Testis (tissue), 3 donors: ENCODE data around the gene HMGA1. TPM values are rescaled to one million over a fixed set of nuclear protein-coding genes. Genes with fewer than 3 reads are reported as not detected.

Experiments used
- DNase-seq: peaks from one replicate; pipeline ENCODE4 v3.0.0-alpha.2; 2019
- H3K27ac ChIP-seq, 2 donors: fragments of 200-600 bp; sonication (generic); one replicate each; pipeline ENCODE4 v1.5.1; 2019
- H3K27me3 ChIP-seq: fragments of 200-600 bp; sonication (generic); one replicate; pipeline ENCODE4 v1.5.1; 2019
- H3K36me3 ChIP-seq: fragments of 200-600 bp; sonication (generic); one replicate; pipeline ENCODE4 v1.5.1; 2017; ENCODE audit warnings: low read depth; ENCODE audit errors: missing control alignments
- H3K4me1 ChIP-seq: fragments of 200-600 bp; sonication (generic); one replicate; pipeline ENCODE4 v1.5.1; 2019
- H3K4me3 ChIP-seq, 2 donors: fragments of 200-600 bp; sonication (generic); one replicate each; pipeline ENCODE4 v1.5.1; 2017 to 2019
- H3K9me3 ChIP-seq: fragments of 200-600 bp; sonication (generic); one replicate; pipeline ENCODE4 v1.5.1; 2017
- POLR2A ChIP-seq: fragments of 450-650 bp; IDR thresholded peaks from one replicate; pipeline ENCODE4 v1.6.1; 2017; ENCODE audit warnings: antibody characterized with exemption, mild to moderate bottlenecking, moderate library complexity
- WGBS, 2 donors: methylation state at CpG; one replicate each; pipeline ENCODE4 v1.1.5; 2018; 5-methylcytosine and 5-hydroxymethylcytosine counted together
- intact Hi-C: fragments of 100-400 bp; cut with DNase I; formaldehyde crosslinking; loops from one replicate; pipeline ENCODE4 v1.15.1; 2023; ENCODE audit warnings: low total_unique reads
- polyA plus RNA-seq: library from polyadenylated mRNA; stranded (reverse); fragments of 350-450 nt; fragmentation: Illumina TruSeq; extraction: RNeasy Lipid Tissue Mini Kit (QIAGEN cat#74804); gene quantifications from one replicate; pipeline ENCODE4 v1.2.3, GENCODE V29; 2014; ENCODE audit warnings: low read depth, low replicate concordance; ENCODE audit not compliant: insufficient read depth
- total RNA-seq, 2 donors: library from RNA; depleted of rRNA; stranded (reverse); fragments of >200 nt; gene quantifications; one replicate each; pipeline ENCODE4 v1.2.3, GENCODE V29; 2016
- TF ChIP-seq, protein P1 (sequence below), 3 experiments: fragments of 450-650 bp in 2 of 3; fragments of 200-600 bp in 1 of 3; sonication (generic) in 1 of 3; IDR thresholded peaks; one replicate each; pipeline ENCODE4 v1.5.1; 2016 to 2019; ENCODE audit warnings: antibody characterized with exemption in 3 of 3, mild to moderate bottlenecking in 2 of 3, moderate library complexity in 1 of 3

The HMGA1 gene
- total and polyA plus RNA-seq, 3 donors from 2014 or later: 136 to 204 (median 184) TPM

GRCh38 chr6:34276881-34277762 lies 40.4 kb downstream of the HMGA1 start:
- TF ChIP-seq, protein P1, sequence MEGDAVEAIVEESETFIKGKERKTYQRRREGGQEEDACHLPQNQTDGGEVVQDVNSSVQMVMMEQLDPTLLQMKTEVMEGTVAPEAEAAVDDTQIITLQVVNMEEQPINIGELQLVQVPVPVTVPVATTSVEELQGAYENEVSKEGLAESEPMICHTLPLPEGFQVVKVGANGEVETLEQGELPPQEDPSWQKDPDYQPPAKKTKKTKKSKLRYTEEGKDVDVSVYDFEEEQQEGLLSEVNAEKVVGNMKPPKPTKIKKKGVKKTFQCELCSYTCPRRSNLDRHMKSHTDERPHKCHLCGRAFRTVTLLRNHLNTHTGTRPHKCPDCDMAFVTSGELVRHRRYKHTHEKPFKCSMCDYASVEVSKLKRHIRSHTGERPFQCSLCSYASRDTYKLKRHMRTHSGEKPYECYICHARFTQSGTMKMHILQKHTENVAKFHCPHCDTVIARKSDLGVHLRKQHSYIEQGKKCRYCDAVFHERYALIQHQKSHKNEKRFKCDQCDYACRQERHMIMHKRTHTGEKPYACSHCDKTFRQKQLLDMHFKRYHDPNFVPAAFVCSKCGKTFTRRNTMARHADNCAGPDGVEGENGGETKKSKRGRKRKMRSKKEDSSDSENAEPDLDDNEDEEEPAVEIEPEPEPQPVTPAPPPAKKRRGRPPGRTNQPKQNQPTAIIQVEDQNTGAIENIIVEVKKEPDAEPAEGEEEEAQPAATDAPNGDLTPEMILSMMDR (IDR thresholded peaks at IDR 0.05): no peak
- no peak for TF ChIP-seq POLR2A
- no peak overlapping the region for H3K27ac ChIP-seq

GRCh38 chr6:34277763-34278112 lies 41.1 kb downstream of the HMGA1 start:
- no peak overlapping the region for H3K27ac ChIP-seq
- H3K27me3 ChIP-seq: no peaks in the 10 kb centered on the region
- TF ChIP-seq, protein P1 (IDR thresholded peaks at IDR 0.05): no peak
- no peak for TF ChIP-seq POLR2A
- H3K4me3 ChIP-seq: no peak overlapping the region
- no peaks in the 10 kb centered on the region for H3K9me3 ChIP-seq
- DNase-seq: no peak
- H3K36me3 ChIP-seq: no peaks in the 10 kb centered on the region
- 93 to 100% methylated on average over 4 of the region's 4 CpGs for WGBS, 2 donors
- intact Hi-C loops: no loop called here
- no peaks in the 10 kb centered on the region for H3K4me1 ChIP-seq

More at GRCh38 chr6:34276881-34277762, 40.4 kb downstream of the HMGA1 start:
- intact Hi-C loops: no loop called here
- Histone ChIP-seq H3K4me1 (no peaks in the 10 kb centered on the region), H3K4me3 (no peak overlapping the region), H3K9me3 (no peaks in the 10 kb centered on the region), H3K27me3 (no peaks in the 10 kb centered on the region), H3K36me3 (no peaks in the 10 kb centered on the region)
- 51 to 74% methylated on average over 10 of the region's 10 CpGs for WGBS, 2 donors
- no peak for DNase-seq

- H3K9me3 ChIP-seq: no peaks in the 10 kb centered on the region
- intact Hi-C loops: no loop called here
- no peak overlapping the region for H3K4me3 ChIP-seq
- WGBS, 2 donors: 75 to 88% methylated on average over 4 to 5 of the region's 5 CpGs
- H3K36me3 ChIP-seq: no peaks in the 10 kb centered on the region
- H3K27ac ChIP-seq: no peak overlapping the region
- no peak for DNase-seq
- TF ChIP-seq, protein P1 (IDR thresholded peaks at IDR 0.05): no peak
- TF ChIP-seq POLR2A: no peak
- H3K4me1 ChIP-seq: no peaks in the 10 kb centered on the region
- H3K27me3 ChIP-seq: no peaks in the 10 kb centered on the region
Measured at GRCh38 chr6:34278833-34279232, 42.2 kb downstream of the HMGA1 start.

DNA sequence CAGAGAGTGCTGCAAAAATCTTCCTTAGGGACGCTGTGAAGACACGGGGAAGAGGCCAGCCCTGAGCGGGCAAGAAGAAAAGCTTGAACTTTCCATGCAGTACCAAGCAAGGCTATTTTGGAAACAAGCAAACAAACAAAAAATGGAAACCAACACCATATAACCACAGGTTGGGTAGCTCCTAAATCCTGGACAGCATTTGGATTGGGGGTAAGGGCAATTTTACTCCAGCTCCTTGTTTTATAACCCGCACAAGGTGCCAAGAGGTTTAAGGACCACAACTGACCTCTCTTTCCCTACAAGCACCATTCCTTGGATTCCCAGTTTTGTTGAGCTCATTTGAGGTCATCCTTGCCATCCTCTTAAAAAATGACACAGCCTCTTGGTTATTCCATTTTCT lies 43.5 kb downstream of the HMGA1 start:
- TF ChIP-seq, protein P1 (IDR thresholded peaks at IDR 0.05): no peak
- no peak for TF ChIP-seq POLR2A
- intact Hi-C loops: no loop called here
- WGBS, 2 donors: 95 to 98% methylated on average over 4 of the region's 4 CpGs

More for the DNA sequence above, 43.5 kb downstream of the HMGA1 start:
- no peak for DNase-seq
- H3K4me3 ChIP-seq: no peak overlapping the region
- no peaks in the 10 kb centered on the region for H3K27me3 ChIP-seq
- H3K36me3 ChIP-seq: no peaks in the 10 kb centered on the region
- no peaks in the 10 kb centered on the region for H3K9me3 ChIP-seq
- H3K4me1 ChIP-seq: no peaks in the 10 kb centered on the region
- no peak overlapping the region for H3K27ac ChIP-seq
